HepG2 (cell line): ENCODE data around the gene ABHD11. TPM values are rescaled to one million over a fixed set of nuclear protein-coding genes. Genes with fewer than 3 reads are reported as not detected.

Experiments used
- BCL6 ChIP-seq: IDR thresholded peaks from 2 replicates; pipeline ENCODE4 v1.6.1; 2016; ENCODE audit warnings: missing genetic modification reagents, missing compliant biosample characterization
- EHMT2 ChIP-seq: fragments of 200-600 bp; sonication (generic); IDR thresholded peaks from 2 replicates; pipeline ENCODE4 v1.7.0; 2017; ENCODE audit warnings: antibody characterized with exemption, low read depth, low read length, borderline replicate concordance
- ELF1 ChIP-seq: sonication (generic); formaldehyde crosslinking; IDR thresholded peaks from 2 replicates; pipeline ENCODE4 v1.4.0; 2020; ENCODE audit warnings: missing genetic modification reagents
- FIP1L1 ChIP-seq: fragments of 200-400 bp; formaldehyde crosslinking; IDR thresholded peaks from 2 replicates; pipeline ENCODE4 v1.6.1; 2018; ENCODE audit warnings: low read depth, mild to moderate bottlenecking, low read length, moderate library complexity, borderline replicate concordance; ENCODE audit not compliant: insufficient read depth
- HOXA5 ChIP-seq: sonication (generic); formaldehyde crosslinking; IDR thresholded peaks from 2 replicates; pipeline ENCODE4 v1.4.0; 2020; ENCODE audit warnings: missing genetic modification reagents
- HOXA9 ChIP-seq: sonication (generic); formaldehyde crosslinking; IDR thresholded peaks from 2 replicates; pipeline ENCODE4 v1.8.1; 2022; ENCODE audit warnings: missing genetic modification reagents, mild to moderate bottlenecking, moderate library complexity, borderline replicate concordance
- ISL2 ChIP-seq: sonication (generic); formaldehyde crosslinking; IDR thresholded peaks from 2 replicates; pipeline ENCODE4 v1.5.0; 2020; ENCODE audit warnings: missing genetic modification reagents
- JUNB ChIP-seq: sonication (generic); formaldehyde crosslinking; IDR thresholded peaks from 2 replicates; pipeline ENCODE4 v1.8.0; 2022; ENCODE audit warnings: missing genetic modification reagents, mild to moderate bottlenecking, borderline replicate concordance
- KMT2A ChIP-seq: sonication (generic); formaldehyde crosslinking; IDR thresholded peaks from 2 replicates; pipeline ENCODE4 v1.4.0; 2020; ENCODE audit warnings: missing genetic modification reagents
- MTA1 ChIP-seq: sonication (generic); formaldehyde crosslinking; IDR thresholded peaks from 2 replicates; pipeline ENCODE4 v1.4.0; 2020; ENCODE audit warnings: missing genetic modification reagents, mild to moderate bottlenecking, borderline replicate concordance
- PLRG1 ChIP-seq: fragments of 450-650 bp; conservative IDR thresholded peaks from 2 replicates; pipeline ENCODE4 v1.6.1; 2016
- RARA ChIP-seq: IDR thresholded peaks from 2 replicates; pipeline ENCODE4 v1.6.1; 2016; ENCODE audit warnings: missing genetic modification reagents, missing compliant biosample characterization
- SRF ChIP-seq: IDR thresholded peaks from 2 replicates; pipeline ENCODE4 v1.6.1; 2011; ENCODE audit warnings: mild to moderate bottlenecking, low read depth, low read length, moderate library complexity
- ZBTB8A ChIP-seq: sonication (generic); formaldehyde crosslinking; IDR thresholded peaks from 2 replicates; pipeline ENCODE4 v1.4.0; 2020; ENCODE audit warnings: mild to moderate bottlenecking, low read depth, missing genetic modification reagents, borderline replicate concordance
- ZNF264 ChIP-seq: sonication (generic); formaldehyde crosslinking; IDR thresholded peaks from 2 replicates; pipeline ENCODE4 v1.4.0; 2020; ENCODE audit warnings: missing genetic modification reagents
- ZNF282 ChIP-seq: fragments of 450-650 bp; IDR thresholded peaks from 2 replicates; pipeline ENCODE4 v1.6.1; 2018; ENCODE audit not compliant: partially characterized antibody
- ZNF44 ChIP-seq: sonication (generic); formaldehyde crosslinking; IDR thresholded peaks from 2 replicates; pipeline ENCODE4 v1.5.1; 2020; ENCODE audit warnings: mild to moderate bottlenecking, missing genetic modification reagents
- ZSCAN9 ChIP-seq: IDR thresholded peaks from 2 replicates; pipeline ENCODE4 v1.6.1; 2016; ENCODE audit warnings: borderline replicate concordance
- polyA plus RNA-seq, 8 experiments: library from polyadenylated mRNA; depleted of rRNA in 3 of 8; stranded (reverse) in 7 of 8; unstranded in 1 of 8; fragments of >200 nt; fragmentation: Illumina TruSeq in 4 of 8; extraction: Trizol in 4 of 8; gene quantifications; 2 replicates each; pipeline versions ENCODE4 v1.2.1 to v1.2.3, GENCODE V29; 2011 to 2016; ENCODE audit warnings: low read depth in 4 of 8, missing spikeins in 1 of 8, mixed read lengths in 1 of 8; ENCODE audit not compliant: insufficient read depth in 1 of 8
- total RNA-seq, 5 experiments: library from RNA; depleted of rRNA; stranded (reverse); fragments of >200 nt; fragmentation: Illumina TruSeq; extraction: Trizol; gene quantifications; 2 replicates each; pipeline ENCODE4 v1.2.3, GENCODE V29; 2016; ENCODE audit warnings: low read depth in 1 of 5
- TF ChIP-seq, protein P1 (sequence below): sonication (generic); formaldehyde crosslinking; IDR thresholded peaks from 2 replicates; pipeline ENCODE4 v1.8.0; 2022; ENCODE audit warnings: mild to moderate bottlenecking, missing genetic modification reagents; ENCODE audit not compliant: insufficient replicate concordance
- TF ChIP-seq, protein P2 (sequence below): sonication (generic); formaldehyde crosslinking; IDR thresholded peaks from 2 replicates; pipeline ENCODE4 v1.8.1; 2023; ENCODE audit warnings: mild to moderate bottlenecking, missing genetic modification reagents
- TF ChIP-seq, protein P3 (sequence below): sonication (generic); formaldehyde crosslinking; IDR thresholded peaks from 2 replicates; pipeline ENCODE4 v1.9.0; 2021; ENCODE audit warnings: missing genetic modification reagents, borderline replicate concordance
- TF ChIP-seq, protein P4 (sequence below): sonication (generic); formaldehyde crosslinking; IDR thresholded peaks from 2 replicates; pipeline ENCODE4 v1.5.0; 2020; ENCODE audit warnings: mild to moderate bottlenecking, missing genetic modification reagents, moderate library complexity
- TF ChIP-seq, protein P5 (sequence below): sonication (generic); formaldehyde crosslinking; IDR thresholded peaks from 2 replicates; pipeline ENCODE4 v1.4.0; 2020; ENCODE audit warnings: mild to moderate bottlenecking, missing genetic modification reagents, borderline replicate concordance

ABHD11 gene
- total and polyA plus RNA-seq, 2 of the 13 experiments (the other 11 are each of a cell fraction or from before 2014, with no cell fraction given): 7.0 to 8.1 TPM

DNA sequence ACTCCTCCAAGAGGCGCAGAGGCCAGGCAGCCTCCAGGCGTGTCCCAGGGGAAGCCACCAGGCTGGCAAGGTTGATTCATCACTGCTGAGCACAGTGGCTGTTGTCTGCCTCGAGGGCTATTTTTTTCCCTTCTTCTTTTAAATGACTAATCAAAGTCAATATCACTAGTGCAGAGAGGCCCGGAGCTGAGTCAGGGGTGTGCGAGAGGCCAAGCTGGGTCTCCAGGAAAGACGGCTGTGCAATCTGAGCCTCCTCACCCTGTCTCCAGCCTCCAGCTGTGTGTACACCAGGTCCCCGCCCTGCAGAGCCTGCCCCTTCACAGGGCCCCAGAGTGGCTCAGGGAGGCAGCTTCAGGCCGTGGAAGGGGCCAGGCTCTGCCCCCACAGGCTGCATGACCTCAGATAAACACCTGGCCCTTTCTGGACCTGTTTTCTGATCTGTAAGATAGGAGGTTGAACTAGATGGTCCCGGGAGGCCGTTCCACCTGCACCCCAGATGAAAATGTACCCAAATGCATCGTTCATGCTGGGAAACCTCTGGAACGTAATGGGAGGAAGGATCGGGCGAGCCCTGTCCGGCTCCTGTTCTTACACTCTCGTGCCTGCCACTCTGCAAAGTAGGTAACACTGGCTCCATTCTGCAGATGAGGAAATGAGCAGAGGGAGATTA is 22.8 kb downstream of the ABHD11 start (continued):
- TF ChIP-seq, protein P1, sequence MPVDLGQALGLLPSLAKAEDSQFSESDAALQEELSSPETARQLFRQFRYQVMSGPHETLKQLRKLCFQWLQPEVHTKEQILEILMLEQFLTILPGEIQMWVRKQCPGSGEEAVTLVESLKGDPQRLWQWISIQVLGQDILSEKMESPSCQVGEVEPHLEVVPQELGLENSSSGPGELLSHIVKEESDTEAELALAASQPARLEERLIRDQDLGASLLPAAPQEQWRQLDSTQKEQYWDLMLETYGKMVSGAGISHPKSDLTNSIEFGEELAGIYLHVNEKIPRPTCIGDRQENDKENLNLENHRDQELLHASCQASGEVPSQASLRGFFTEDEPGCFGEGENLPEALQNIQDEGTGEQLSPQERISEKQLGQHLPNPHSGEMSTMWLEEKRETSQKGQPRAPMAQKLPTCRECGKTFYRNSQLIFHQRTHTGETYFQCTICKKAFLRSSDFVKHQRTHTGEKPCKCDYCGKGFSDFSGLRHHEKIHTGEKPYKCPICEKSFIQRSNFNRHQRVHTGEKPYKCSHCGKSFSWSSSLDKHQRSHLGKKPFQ (CRISPR knock-in tag): no peak
- TF ChIP-seq, protein P2, sequence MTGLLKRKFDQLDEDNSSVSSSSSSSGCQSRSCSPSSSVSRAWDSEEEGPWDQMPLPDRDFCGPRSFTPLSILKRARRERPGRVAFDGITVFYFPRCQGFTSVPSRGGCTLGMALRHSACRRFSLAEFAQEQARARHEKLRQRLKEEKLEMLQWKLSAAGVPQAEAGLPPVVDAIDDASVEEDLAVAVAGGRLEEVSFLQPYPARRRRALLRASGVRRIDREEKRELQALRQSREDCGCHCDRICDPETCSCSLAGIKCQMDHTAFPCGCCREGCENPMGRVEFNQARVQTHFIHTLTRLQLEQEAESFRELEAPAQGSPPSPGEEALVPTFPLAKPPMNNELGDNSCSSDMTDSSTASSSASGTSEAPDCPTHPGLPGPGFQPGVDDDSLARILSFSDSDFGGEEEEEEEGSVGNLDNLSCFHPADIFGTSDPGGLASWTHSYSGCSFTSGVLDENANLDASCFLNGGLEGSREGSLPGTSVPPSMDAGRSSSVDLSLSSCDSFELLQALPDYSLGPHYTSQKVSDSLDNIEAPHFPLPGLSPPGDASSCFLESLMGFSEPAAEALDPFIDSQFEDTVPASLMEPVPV: no peak
- TF ChIP-seq ZSCAN9 (CRISPR knock-in tag) (no peak), ELF1 (CRISPR knock-in tag) (no peak; the same call in 1 of the 2 replicates), ZNF282 (no peak), KMT2A (CRISPR knock-in tag) (no peak), HOXA9 (no peak), EHMT2 (no peak), SRF (no peak), HOXA5 (CRISPR knock-in tag) (no peak), ZNF44 (no peak), JUNB (CRISPR knock-in tag) (no peak), ISL2 (CRISPR knock-in tag) (no peak), ZNF264 (CRISPR knock-in tag) (no peak), BCL6 (peak; percentile 86), RARA (CRISPR knock-in tag) (peak; percentile 95), MTA1 (peak; percentile 74; the same call in 1 of the 2 replicates), FIP1L1 (no peak), PLRG1 (no peak), ZBTB8A (CRISPR knock-in tag) (no peak)
- TF ChIP-seq, protein P3, sequence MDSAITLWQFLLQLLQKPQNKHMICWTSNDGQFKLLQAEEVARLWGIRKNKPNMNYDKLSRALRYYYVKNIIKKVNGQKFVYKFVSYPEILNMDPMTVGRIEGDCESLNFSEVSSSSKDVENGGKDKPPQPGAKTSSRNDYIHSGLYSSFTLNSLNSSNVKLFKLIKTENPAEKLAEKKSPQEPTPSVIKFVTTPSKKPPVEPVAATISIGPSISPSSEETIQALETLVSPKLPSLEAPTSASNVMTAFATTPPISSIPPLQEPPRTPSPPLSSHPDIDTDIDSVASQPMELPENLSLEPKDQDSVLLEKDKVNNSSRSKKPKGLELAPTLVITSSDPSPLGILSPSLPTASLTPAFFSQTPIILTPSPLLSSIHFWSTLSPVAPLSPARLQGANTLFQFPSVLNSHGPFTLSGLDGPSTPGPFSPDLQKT (CRISPR knock-in tag): no peak
- TF ChIP-seq, protein P4, sequence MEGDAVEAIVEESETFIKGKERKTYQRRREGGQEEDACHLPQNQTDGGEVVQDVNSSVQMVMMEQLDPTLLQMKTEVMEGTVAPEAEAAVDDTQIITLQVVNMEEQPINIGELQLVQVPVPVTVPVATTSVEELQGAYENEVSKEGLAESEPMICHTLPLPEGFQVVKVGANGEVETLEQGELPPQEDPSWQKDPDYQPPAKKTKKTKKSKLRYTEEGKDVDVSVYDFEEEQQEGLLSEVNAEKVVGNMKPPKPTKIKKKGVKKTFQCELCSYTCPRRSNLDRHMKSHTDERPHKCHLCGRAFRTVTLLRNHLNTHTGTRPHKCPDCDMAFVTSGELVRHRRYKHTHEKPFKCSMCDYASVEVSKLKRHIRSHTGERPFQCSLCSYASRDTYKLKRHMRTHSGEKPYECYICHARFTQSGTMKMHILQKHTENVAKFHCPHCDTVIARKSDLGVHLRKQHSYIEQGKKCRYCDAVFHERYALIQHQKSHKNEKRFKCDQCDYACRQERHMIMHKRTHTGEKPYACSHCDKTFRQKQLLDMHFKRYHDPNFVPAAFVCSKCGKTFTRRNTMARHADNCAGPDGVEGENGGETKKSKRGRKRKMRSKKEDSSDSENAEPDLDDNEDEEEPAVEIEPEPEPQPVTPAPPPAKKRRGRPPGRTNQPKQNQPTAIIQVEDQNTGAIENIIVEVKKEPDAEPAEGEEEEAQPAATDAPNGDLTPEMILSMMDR (CRISPR knock-in tag): peak; percentile 22; the same call in 1 of the 2 replicates
- TF ChIP-seq, protein P5, sequence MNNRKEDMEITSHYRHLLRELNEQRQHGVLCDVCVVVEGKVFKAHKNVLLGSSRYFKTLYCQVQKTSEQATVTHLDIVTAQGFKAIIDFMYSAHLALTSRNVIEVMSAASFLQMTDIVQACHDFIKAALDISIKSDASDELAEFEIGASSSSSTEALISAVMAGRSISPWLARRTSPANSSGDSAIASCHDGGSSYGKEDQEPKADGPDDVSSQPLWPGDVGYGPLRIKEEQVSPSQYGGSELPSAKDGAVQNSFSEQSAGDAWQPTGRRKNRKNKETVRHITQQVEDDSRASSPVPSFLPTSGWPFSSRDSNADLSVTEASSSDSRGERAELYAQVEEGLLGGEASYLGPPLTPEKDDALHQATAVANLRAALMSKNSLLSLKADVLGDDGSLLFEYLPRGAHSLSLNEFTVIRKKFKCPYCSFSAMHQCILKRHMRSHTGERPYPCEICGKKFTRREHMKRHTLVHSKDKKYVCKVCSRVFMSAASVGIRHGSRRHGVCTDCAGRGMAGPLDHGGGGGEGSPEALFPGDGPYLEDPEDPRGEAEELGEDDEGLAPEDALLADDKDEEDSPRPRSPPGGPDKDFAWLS: no peak
